ENCODE measurements around the gene TMEM271.

DNA sequence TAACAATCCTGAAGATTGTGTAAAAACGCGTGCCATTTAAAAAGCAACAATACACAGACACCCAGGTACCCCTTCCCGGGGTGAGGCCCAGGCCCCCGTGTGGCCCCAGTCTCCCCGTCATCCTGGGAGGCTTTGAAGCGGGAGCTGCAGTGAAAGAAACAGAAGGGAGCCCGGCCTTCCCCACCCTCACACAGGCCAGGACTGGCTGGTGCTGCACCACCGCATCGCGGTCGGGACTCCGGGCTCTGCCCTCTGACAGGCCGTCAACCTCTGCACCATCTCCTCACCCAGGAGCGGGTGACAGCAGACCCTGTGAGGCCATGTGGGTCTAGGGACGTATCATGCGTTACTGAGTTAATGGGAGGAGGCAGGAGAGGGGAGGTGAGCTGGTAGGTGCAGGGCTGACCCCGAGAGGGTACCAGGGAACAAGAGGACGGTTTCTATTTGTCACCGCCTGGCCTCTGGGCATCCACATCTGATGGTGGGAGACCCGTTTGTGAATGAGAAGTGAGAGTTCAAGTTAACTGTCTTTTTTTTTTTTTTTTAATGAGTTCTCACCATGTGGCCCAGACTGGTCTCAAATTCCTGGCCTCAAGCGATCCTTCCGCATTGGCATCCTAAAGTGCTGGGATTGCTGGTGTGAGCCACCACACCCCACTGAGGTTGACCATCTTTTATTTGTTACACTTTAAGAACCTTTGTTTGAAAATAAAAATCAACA, 49.7 kb downstream of the TMEM271 start:
- TF ChIP-seq CTCF (IDR thresholded peaks at IDR 0.05; ENCODE audit: extremely low read depth in 1 of 2, insufficient read depth in 1 of 2, low read depth in 1 of 2, low read length in 2 of 2) (no peak), POLR2AphosphoS5 (IDR thresholded peaks at IDR 0.05; ENCODE audit: insufficient read depth, low read depth, low read length) (no peak)

Data from endothelial cell of umbilical vein (primary cell).